ENCODE results near the gene ASCC3.
"Not testable (repeated sequence)": the region's sequence is repeated elsewhere in the genome, so short reads cannot be mapped to it uniquely, and the experiment has no call there.

DNA sequence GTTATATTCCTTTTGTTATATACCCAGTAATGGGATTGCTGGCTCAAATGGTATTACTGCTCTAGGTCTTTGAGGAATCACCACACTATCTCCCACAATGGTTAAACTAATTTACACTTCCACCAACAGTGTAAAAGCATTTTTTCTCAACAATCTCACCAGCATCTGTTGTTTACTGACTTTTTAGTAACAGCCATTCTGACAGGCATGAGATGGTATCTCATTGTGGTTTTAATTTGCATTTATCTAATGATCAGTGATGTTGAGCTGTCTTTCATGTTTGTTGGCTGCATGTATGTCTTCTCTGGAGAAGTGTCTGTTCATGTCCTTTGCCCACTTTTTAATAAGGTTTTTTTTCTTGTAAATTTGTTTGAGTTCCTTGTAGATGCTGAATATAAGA lies 143.4 kb downstream of the ASCC3 start:
- TF ChIP-seq FOXM1 (IDR thresholded peaks at IDR 0.05; ENCODE audit: borderline replicate concordance); NFRKB (IDR thresholded peaks at IDR 0.05); SP1 (IDR thresholded peaks at IDR 0.05); ZNF384 (IDR thresholded peaks at IDR 0.05); BHLHE40 (IDR thresholded peaks at IDR 0.05; ENCODE audit: borderline replicate concordance); HDGF (IDR thresholded peaks at IDR 0.05; ENCODE audit: borderline replicate concordance); ARNT (IDR thresholded peaks at IDR 0.05); ELF4 (IDR thresholded peaks at IDR 0.05); SUZ12 (IDR thresholded peaks at IDR 0.05); L3MBTL2 (conservative IDR thresholded peaks at IDR 0.05); TARDBP (IDR thresholded peaks at IDR 0.05); FOXA1 (IDR thresholded peaks at IDR 0.05); FOXK2 (IDR thresholded peaks at IDR 0.05): not testable (repeated sequence)

All from HEK293T (cell line).